Spleen (tissue), 11 donors: ENCODE results near the gene PRELID3B. TPM values are rescaled to one million over a fixed set of nuclear protein-coding genes. Genes with fewer than 3 reads are reported as not detected.
A peak's percentile ranks its signal among the peaks of the same experiment; 100 is the strongest.

Source experiments
- DNase-seq: peaks from one replicate; pipeline ENCODE4 v3.0.0-alpha.2; 2020
- H3K27ac ChIP-seq, 8 donors: fragments of 200-600 bp; sonication (generic) in 7 of 8; 1 replicate in 4 of 8; 2 replicates in 4 of 8; pipeline versions ENCODE4 v1.5.0 to v1.8.0; 2016 to 2021; ENCODE audit warnings: inconsistent platforms in 4 of 8, mild to moderate bottlenecking in 4 of 8, moderate library complexity in 1 of 8
- H3K27me3 ChIP-seq, 7 donors: fragments of 200-600 bp; sonication (generic) in 6 of 7; replicated peaks in 1 of 7; 1 replicate in 4 of 7; 2 replicates in 3 of 7; pipeline versions ENCODE4 v1.5.0 to v1.8.0; 2016 to 2021; ENCODE audit warnings: inconsistent platforms in 3 of 7, mild to moderate bottlenecking in 1 of 7
- H3K36me3 ChIP-seq, 6 donors: fragments of 200-600 bp; sonication (generic) in 5 of 6; 1 replicate in 4 of 6; 2 replicates in 2 of 6; pipeline versions ENCODE4 v1.5.0 to v1.8.0; 2016 to 2021; ENCODE audit warnings: inconsistent platforms in 2 of 6
- H3K4me1 ChIP-seq, 6 donors: fragments of 200-600 bp; sonication (generic) in 5 of 6; 1 replicate in 3 of 6; 2 replicates in 3 of 6; pipeline versions ENCODE4 v1.5.0 to v1.8.0; 2016 to 2021; ENCODE audit warnings: inconsistent platforms in 3 of 6
- H3K4me3 ChIP-seq, 8 donors: fragments of 200-600 bp; sonication (generic) in 7 of 8; 1 replicate in 4 of 8; 2 replicates in 4 of 8; pipeline versions ENCODE4 v1.5.0 to v1.8.0; 2016 to 2021; ENCODE audit warnings: inconsistent platforms in 4 of 8, mild to moderate bottlenecking in 4 of 8, moderate library complexity in 2 of 8
- H3K9me3 ChIP-seq, 8 donors: fragments of 200-600 bp; sonication (generic) in 7 of 8; 1 replicate in 4 of 8; 2 replicates in 4 of 8; pipeline versions ENCODE4 v1.5.0 to v1.8.0; 2016 to 2021; ENCODE audit warnings: inconsistent platforms in 4 of 8
- POLR2A ChIP-seq, 3 donors: fragments of 450-650 bp; IDR thresholded peaks; one replicate each; pipeline ENCODE4 v1.5.1; 2017; ENCODE audit warnings: antibody characterized with exemption in 3 of 3, mild to moderate bottlenecking in 1 of 3
- POLR2AphosphoS5 ChIP-seq, 3 donors: sonication (generic); formaldehyde crosslinking; IDR thresholded peaks; one replicate each; pipeline ENCODE4 v1.5.1; 2017; ENCODE audit warnings: antibody characterized with exemption in 3 of 3
- WGBS, 5 donors: extraction: QIAGEN DNeasy Blood & Tissue Kit in 3 of 5; methylation state at CpG; one replicate each; pipeline versions ENCODE4 v1.1.5 to v1.1.7; 2013 to 2018; 5-methylcytosine and 5-hydroxymethylcytosine counted together
- intact Hi-C: fragments of 100-400 bp; cut with DNase I; formaldehyde crosslinking; loops from one replicate; pipeline ENCODE4 v1.15.0; 2023; ENCODE audit warnings: low total_unique reads
- polyA plus RNA-seq, 3 donors: library from polyadenylated mRNA; stranded (reverse); fragments of 200-250 nt; gene quantifications; one replicate each; pipeline ENCODE4 v1.2.1, GENCODE V29; 2013
- total RNA-seq, 7 donors: library from RNA; depleted of rRNA in 3 of 7; stranded (reverse); fragments of >200 nt in 3 of 7; fragmentation: NEBNext Ultra II Directional in 4 of 7; extraction: Animal tissue kit (Norgen Biotek cat#: 25700) in 4 of 7; gene quantifications; one replicate each; pipeline versions ENCODE4 v1.1.0 to v1.2.1, GENCODE V29; 2016 to 2021
- TF ChIP-seq, protein P1 (sequence below), 11 experiments: fragments of 200-600 bp in 7 of 11; fragments of 450-650 bp in 4 of 11; sonication (generic) in 4 of 11; IDR thresholded peaks in 8 of 11; conservative IDR thresholded peaks in 3 of 11; 1 replicate in 7 of 11; 2 replicates in 4 of 11; pipeline versions ENCODE4 v1.4.0 to v1.8.0; 2016 to 2021; ENCODE audit warnings: antibody characterized with exemption in 11 of 11, inconsistent platforms in 4 of 11, mild to moderate bottlenecking in 1 of 11
- donor health status: healthy with polysubstance abuse.
- donor health status: DM: no; HTN: no; CAD: no; lungs with moderate emphysema.
- donor health status: DM: no; HTN: no; CAD: no.
- donor health status: Bipolar disorder and iron deficiency.
- donor health status: healthy.
- donor health status: DM: no; HTN: no; CAD: no.
- donor health status: DM: yes; HTN: yes; CAD: no.

The PRELID3B gene
- total and polyA plus RNA-seq, 10 donors = 20.6 to 46.8 (median 40.5) TPM

DNA sequence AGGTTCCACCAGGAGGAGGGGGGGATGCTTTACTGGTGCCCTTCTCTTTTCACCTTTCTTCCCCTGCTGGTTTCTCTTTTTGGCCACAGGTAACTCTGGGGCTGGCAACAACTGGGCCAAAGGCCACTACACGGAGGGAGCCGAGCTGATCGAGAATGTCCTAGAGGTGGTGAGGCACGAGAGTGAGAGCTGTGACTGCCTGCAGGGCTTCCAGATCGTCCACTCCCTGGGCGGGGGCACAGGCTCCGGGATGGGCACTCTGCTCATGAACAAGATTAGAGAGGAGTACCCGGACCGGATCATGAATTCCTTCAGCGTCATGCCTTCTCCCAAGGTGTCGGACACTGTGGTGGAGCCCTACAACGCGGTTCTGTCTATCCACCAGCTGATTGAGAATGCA is 19.0 kb downstream of the PRELID3B start:
- TF ChIP-seq, protein P1, sequence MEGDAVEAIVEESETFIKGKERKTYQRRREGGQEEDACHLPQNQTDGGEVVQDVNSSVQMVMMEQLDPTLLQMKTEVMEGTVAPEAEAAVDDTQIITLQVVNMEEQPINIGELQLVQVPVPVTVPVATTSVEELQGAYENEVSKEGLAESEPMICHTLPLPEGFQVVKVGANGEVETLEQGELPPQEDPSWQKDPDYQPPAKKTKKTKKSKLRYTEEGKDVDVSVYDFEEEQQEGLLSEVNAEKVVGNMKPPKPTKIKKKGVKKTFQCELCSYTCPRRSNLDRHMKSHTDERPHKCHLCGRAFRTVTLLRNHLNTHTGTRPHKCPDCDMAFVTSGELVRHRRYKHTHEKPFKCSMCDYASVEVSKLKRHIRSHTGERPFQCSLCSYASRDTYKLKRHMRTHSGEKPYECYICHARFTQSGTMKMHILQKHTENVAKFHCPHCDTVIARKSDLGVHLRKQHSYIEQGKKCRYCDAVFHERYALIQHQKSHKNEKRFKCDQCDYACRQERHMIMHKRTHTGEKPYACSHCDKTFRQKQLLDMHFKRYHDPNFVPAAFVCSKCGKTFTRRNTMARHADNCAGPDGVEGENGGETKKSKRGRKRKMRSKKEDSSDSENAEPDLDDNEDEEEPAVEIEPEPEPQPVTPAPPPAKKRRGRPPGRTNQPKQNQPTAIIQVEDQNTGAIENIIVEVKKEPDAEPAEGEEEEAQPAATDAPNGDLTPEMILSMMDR (IDR thresholded peaks at IDR 0.05 in 8 of 11, conservative IDR thresholded peaks at IDR 0.05 in 3 of 11) = no peak
- TF ChIP-seq POLR2A (IDR thresholded peaks at IDR 0.05) (no peak), POLR2AphosphoS5 (IDR thresholded peaks at IDR 0.05) (no peak)
- Histone ChIP-seq H3K4me3 (no peak overlapping the region), H3K27me3 (no peaks in the 10 kb centered on the region), H3K36me3 (peaks cover 0 to 85% (median 55%) of the 10 kb centered on the region in 6 donors), H3K27ac (no peak overlapping the region), H3K9me3 (no peaks in the 10 kb centered on the region), H3K4me1 (peaks cover 3 to 42% (median 26%) of the 10 kb centered on the region in 6 donors)
- WGBS, 5 donors = 94 to 98% (median 95%) methylated on average over 13 of the region's 13 CpGs
- DNase-seq = peak; percentile 59
- intact Hi-C loops = no loop called here

DNA sequence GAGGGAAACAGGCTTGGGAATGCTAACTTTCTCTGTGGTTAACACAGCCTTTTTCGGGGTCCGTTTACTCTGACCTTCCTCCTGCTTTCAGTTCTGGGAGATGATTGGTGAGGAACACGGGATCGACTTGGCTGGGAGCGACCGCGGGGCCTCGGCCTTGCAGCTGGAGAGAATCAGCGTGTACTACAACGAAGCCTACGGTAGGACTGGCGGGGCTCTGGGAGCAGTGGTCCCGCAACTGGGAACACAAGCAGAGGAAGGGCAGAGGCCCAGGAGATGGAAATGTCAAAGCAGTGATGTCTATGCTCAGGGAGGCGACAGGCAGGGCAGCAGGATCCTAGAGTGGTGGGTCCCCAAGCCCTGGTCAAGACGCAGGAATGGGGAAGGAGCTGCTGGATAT is 19.8 kb downstream of the PRELID3B start:
- no peak for TF ChIP-seq POLR2A (IDR thresholded peaks at IDR 0.05)
- TF ChIP-seq, protein P1 (IDR thresholded peaks at IDR 0.05 in 8 of 11, conservative IDR thresholded peaks at IDR 0.05 in 3 of 11) = no peak
- TF ChIP-seq POLR2AphosphoS5 (IDR thresholded peaks at IDR 0.05) = peak in 2 of 3 donors; percentile 37 to 57
- Histone ChIP-seq H3K9me3 (no peaks in the 10 kb centered on the region), H3K4me1 (peaks cover 0 to 37% (median 20%) of the 10 kb centered on the region in 6 donors), H3K4me3 (no peak overlapping the region), H3K27ac (no peak overlapping the region), H3K36me3 (peaks cover 0 to 77% (median 50%) of the 10 kb centered on the region in 6 donors), H3K27me3 (no peaks in the 10 kb centered on the region)
- intact Hi-C loops = no loop called here
- 94 to 97% (median 96%) methylated on average over 15 of the region's 15 CpGs for WGBS, 5 donors
- peak; percentile 58 for DNase-seq

DNA sequence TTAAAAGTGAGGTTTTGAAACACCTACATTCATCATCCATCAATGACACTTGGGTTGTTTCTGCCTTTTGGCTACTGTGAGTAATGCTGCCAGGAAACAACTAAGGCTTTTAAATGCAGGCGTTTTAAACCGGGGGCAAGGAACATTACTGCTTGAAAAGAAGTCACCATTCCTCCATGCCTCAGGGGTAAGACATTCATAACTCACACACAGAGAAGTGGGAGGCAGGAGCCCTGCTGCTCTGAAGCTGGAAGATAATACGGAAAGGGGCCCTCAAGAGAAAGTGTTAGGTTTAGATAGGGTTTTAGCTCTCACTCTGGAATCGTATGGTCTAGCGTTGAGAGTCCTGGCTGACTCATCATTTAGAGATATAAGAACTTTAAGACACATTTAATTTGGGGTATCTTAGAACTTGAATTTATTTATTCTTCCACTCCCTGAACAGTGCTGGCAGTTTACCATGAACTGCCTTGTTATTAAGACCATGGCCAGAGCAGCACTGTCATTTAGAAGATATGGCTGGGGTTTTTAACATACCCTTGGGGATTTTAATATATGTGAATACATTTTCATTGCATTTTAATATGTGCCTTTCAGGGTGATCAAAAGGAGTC is 21.5 kb downstream of the PRELID3B start:
- WGBS, 5 donors = 69 to 87% (median 75%) methylated on average over 5 of the region's 5 CpGs
- DNase-seq = no peak
- intact Hi-C loops = no loop called here
- TF ChIP-seq, protein P1 (IDR thresholded peaks at IDR 0.05 in 8 of 11, conservative IDR thresholded peaks at IDR 0.05 in 3 of 11) = no peak
- TF ChIP-seq POLR2AphosphoS5 (IDR thresholded peaks at IDR 0.05) = no peak
- TF ChIP-seq POLR2A (IDR thresholded peaks at IDR 0.05) = no peak
- H3K27ac ChIP-seq = no peak overlapping the region
- peaks cover 9 to 37% (median 23%) of the 10 kb centered on the region in 6 donors for H3K4me1 ChIP-seq
- H3K9me3 ChIP-seq = no peaks in the 10 kb centered on the region
- no peak overlapping the region for H3K4me3 ChIP-seq
- peaks cover 0 to 60% (median 39%) of the 10 kb centered on the region in 6 donors for H3K36me3 ChIP-seq
- no peaks in the 10 kb centered on the region for H3K27me3 ChIP-seq

DNA sequence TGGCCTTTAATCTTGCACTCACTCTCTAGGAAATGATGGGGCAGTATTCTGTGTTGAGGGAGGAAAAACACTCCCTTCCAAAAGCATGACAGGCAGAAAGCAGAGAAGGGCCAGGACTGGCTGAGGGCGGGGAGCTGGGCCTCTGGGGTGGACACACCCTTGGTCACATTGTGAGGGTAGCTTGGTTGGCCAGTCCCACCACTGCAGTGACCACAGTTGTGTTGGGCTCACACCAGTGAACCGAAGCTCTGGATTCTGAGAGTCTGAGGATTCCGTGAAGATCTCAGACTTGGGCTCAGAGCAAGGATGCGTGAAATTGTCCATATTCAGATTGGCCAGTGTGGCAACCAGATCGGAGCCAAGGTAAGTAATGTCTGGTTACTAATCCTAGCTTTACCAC is 23.4 kb downstream of the PRELID3B start, which contains the start of gene TUBB1:
TSS of gene TUBB1 (plus strand) at position 213 of the 400 bp plus-strand sequence. CDS start at position 307, 94 bp downstream.
- no peaks in the 10 kb centered on the region for H3K27me3 ChIP-seq
- H3K9me3 ChIP-seq = no peaks in the 10 kb centered on the region
- no peak within 1 kb of the TSS for H3K27ac ChIP-seq
- DNase-seq = peak; percentile 51
- TF ChIP-seq POLR2AphosphoS5 (IDR thresholded peaks at IDR 0.05) (no peak), POLR2A (IDR thresholded peaks at IDR 0.05) (no peak)
- TF ChIP-seq, protein P1 (IDR thresholded peaks at IDR 0.05 in 8 of 11, conservative IDR thresholded peaks at IDR 0.05 in 3 of 11) = no peak
- peaks cover 9 to 37% (median 25%) of the 10 kb centered on the region in 6 donors for H3K4me1 ChIP-seq
- H3K4me3 ChIP-seq = no peak within 1 kb of the TSS
- 91 to 100% (median 95%) methylated on average over 5 of the region's 5 CpGs for WGBS, 5 donors
- intact Hi-C loops = no loop called here
- H3K36me3 ChIP-seq = peaks cover 0 to 41% (median 21%) of the 10 kb centered on the region in 6 donors
